HG02973 (cell line): ENCODE measurements around the gene OR10A4.
"Not testable (repeated sequence)": the region's sequence is repeated elsewhere in the genome, so short reads cannot be mapped to it uniquely, and the experiment has no call there.

Source experiments
- ATAC-seq: cut with Tn5 transposase; IDR thresholded peaks from one replicate; pipeline ENCODE4 v1.9.1; 2021; ENCODE audit warnings: moderate library complexity; ENCODE audit not compliant: unreplicated experiment

OR10A4 gene

GRCh38 chr11:6876325-6876724, at the start of gene OR10A4:
Gene OR10A4, plus strand, starts transcription at chr11:6876625. Its CDS starts 23 bp downstream, at chr11:6876648.
- ATAC-seq = no peak

- ATAC-seq = no peak
Measured at GRCh38 chr11:6828103-6828502, 48.3 kb upstream of the OR10A4 start.

- no peak for ATAC-seq
Measured at GRCh38 chr11:6833356-6833755, 43.1 kb upstream of the OR10A4 start.

GRCh38 chr11:6834021-6834420, 42.4 kb upstream of the OR10A4 start:
- ATAC-seq = no peak

- ATAC-seq = no peak
Measured at GRCh38 chr11:6841694-6842093, 34.7 kb upstream of the OR10A4 start.

GRCh38 chr11:6843670-6844069, 32.8 kb upstream of the OR10A4 start:
- no peak for ATAC-seq

GRCh38 chr11:6844356-6844755, 32.1 kb upstream of the OR10A4 start:
- no peak for ATAC-seq

GRCh38 chr11:6845383-6845782, 31.0 kb upstream of the OR10A4 start, which contains the start of gene OR10A5:
Gene OR10A5, plus strand, starts transcription at chr11:6845683. Its CDS starts 0 bp downstream, at chr11:6845683.
- ATAC-seq = no peak

- ATAC-seq = no peak
Measured at GRCh38 chr11:6850526-6850925, 25.9 kb upstream of the OR10A4 start.

- ATAC-seq = not testable (repeated sequence)
Measured at GRCh38 chr11:6854801-6855200, 21.6 kb upstream of the OR10A4 start.

- ATAC-seq = no peak
Measured at GRCh38 chr11:6855971-6856541, 20.4 kb upstream of the OR10A4 start.

GRCh38 chr11:6856871-6857270, 19.6 kb upstream of the OR10A4 start:
- peak; percentile 91 for ATAC-seq

- no peak for ATAC-seq
Measured at GRCh38 chr11:6862961-6863360, 13.5 kb upstream of the OR10A4 start, which contains the start of gene OR10A2. Gene OR10A2, plus strand, starts transcription at chr11:6863057. Its CDS starts 6,698 bp downstream, at chr11:6869755.

- no peak for ATAC-seq
Measured at GRCh38 chr11:6864438-6864837, 12.0 kb upstream of the OR10A4 start.

- no peak for ATAC-seq
Measured at GRCh38 chr11:6871278-6871677, 5.1 kb upstream of the OR10A4 start.

GRCh38 chr11:6875761-6876160, 664 bp upstream of the OR10A4 start:
- ATAC-seq = no peak

GRCh38 chr11:6876914-6877313, 489 bp downstream of the OR10A4 start:
- no peak for ATAC-seq

- ATAC-seq = no peak
Measured at GRCh38 chr11:6882751-6883150, 6.3 kb downstream of the OR10A4 start.

- not testable (repeated sequence) for ATAC-seq
Measured at GRCh38 chr11:6887711-6888110, 11.3 kb downstream of the OR10A4 start.

GRCh38 chr11:6888830-6889229, 12.4 kb downstream of the OR10A4 start:
- ATAC-seq = no peak

GRCh38 chr11:6889835-6890234, 13.4 kb downstream of the OR10A4 start:
- no peak for ATAC-seq

- no peak for ATAC-seq
Measured at GRCh38 chr11:6892400-6892799, 16.0 kb downstream of the OR10A4 start, which contains the start of gene OR2D2. Gene OR2D2, minus strand, starts transcription at chr11:6892500. Its CDS starts 0 bp downstream, at chr11:6892500.

GRCh38 chr11:6894097-6894496, 17.7 kb downstream of the OR10A4 start:
- no peak for ATAC-seq
